HEK293T (cell line): ENCODE data around the gene DRC1.

Source experiments
- ELF4 ChIP-seq: fragments of 450-650 bp; IDR thresholded peaks from 2 replicates; pipeline ENCODE4 v1.6.1; 2017; ENCODE audit warnings: antibody characterized with exemption
- FOXK2 ChIP-seq: fragments of 450-650 bp; IDR thresholded peaks from 2 replicates; pipeline ENCODE4 v1.6.1; 2016; ENCODE audit warnings: mild to moderate bottlenecking
- NFRKB ChIP-seq: fragments of 450-650 bp; IDR thresholded peaks from 2 replicates; pipeline ENCODE4 v1.6.1; 2016; ENCODE audit warnings: mild to moderate bottlenecking, moderate library complexity
- SP1 ChIP-seq: fragments of 450-650 bp; IDR thresholded peaks from 2 replicates; pipeline ENCODE4 v1.6.1; 2017
- TARDBP ChIP-seq: fragments of 450-650 bp; IDR thresholded peaks from 2 replicates; pipeline ENCODE4 v1.6.1; 2016
- TF ChIP-seq, protein P1 (sequence below): fragments of 450-650 bp; IDR thresholded peaks from 2 replicates; pipeline ENCODE4 v1.6.1; 2016

DNA sequence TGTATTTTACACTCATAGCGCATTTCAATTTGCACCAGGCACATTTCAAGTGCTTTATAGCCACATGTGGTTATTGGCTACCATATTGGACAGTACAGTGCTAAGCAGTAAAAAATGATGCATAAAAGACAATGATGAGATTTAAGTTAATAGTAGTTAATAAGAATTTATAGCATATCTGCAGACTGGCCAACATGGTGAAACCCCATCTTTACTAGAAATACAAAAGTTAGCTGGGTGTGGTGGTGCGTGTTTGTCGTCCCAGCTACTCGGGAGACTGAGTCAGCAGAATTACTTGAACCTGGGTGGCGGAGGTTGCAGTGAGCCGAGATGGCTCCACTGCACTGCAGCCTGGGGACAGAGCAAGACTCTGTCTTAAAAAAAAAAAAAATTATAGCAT lies 9.7 kb downstream of the DRC1 start:
- TF ChIP-seq ELF4 = no peak
- TF ChIP-seq FOXK2 = no peak
- no peak for TF ChIP-seq SP1
- no peak for TF ChIP-seq TARDBP
- TF ChIP-seq NFRKB = no peak
- TF ChIP-seq, protein P1, sequence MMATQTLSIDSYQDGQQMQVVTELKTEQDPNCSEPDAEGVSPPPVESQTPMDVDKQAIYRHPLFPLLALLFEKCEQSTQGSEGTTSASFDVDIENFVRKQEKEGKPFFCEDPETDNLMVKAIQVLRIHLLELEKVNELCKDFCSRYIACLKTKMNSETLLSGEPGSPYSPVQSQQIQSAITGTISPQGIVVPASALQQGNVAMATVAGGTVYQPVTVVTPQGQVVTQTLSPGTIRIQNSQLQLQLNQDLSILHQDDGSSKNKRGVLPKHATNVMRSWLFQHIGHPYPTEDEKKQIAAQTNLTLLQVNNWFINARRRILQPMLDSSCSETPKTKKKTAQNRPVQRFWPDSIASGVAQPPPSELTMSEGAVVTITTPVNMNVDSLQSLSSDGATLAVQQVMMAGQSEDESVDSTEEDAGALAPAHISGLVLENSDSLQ = no peak
